OCI-LY7 (cell line): ENCODE results near the gene TMEM63B. TPM values are rescaled to one million over a fixed set of nuclear protein-coding genes. Genes with fewer than 3 reads are reported as not detected.

ENCODE experiments used
- BruUV-seq: library from RNA; stranded (reverse); fragments of 400-500 nt; replicated peaks from 2 replicates; lab custom pipeline; 2021; lab: Mats Ljungman, UMichigan
- CTCF ChIA-PET: fragments of 300-600 bp; sonication (Branson Sonifier 250); formaldehyde crosslinking; loops from one replicate; lab custom pipeline; 2022; ENCODE audit warnings: antibody characterized with exemption; ENCODE audit not compliant: unreplicated experiment; lab: Charles Lee
- POLR2A ChIA-PET: fragments of 300-600 bp; sonication (Branson Sonifier 250); formaldehyde crosslinking; loops from one replicate; lab custom pipeline; 2022; ENCODE audit warnings: antibody characterized with exemption; lab: Charles Lee
- DNase-seq: peaks from one replicate; pipeline ENCODE4 v3.0.0-alpha.2; 2015; ENCODE audit warnings: low spot score
- H2AFZ ChIP-seq: fragments of 200-600 bp; sonication (generic), shearing (Covaris generic); 2 replicates; pipeline ENCODE4 v1.6.1; 2014; ENCODE audit warnings: mild to moderate bottlenecking, antibody characterized with exemption, low read length, moderate library complexity
- H3K27ac ChIP-seq: fragments of 200-600 bp; sonication (generic); 2 replicates; pipeline ENCODE4 v1.5.1; 2014; ENCODE audit warnings: mixed run types, low read depth, mild to moderate bottlenecking, moderate library complexity, low read length, inconsistent platforms; ENCODE audit not compliant: poor library complexity, severe bottlenecking
- H3K36me3 ChIP-seq: fragments of 200-600 bp; sonication (generic); 2 replicates; pipeline ENCODE4 v1.6.1; 2014; ENCODE audit warnings: mild to moderate bottlenecking, antibody characterized with exemption, low read length, moderate library complexity, mixed read lengths; ENCODE audit not compliant: insufficient read depth
- H3K4me1 ChIP-seq: fragments of 200-600 bp; sonication (generic); 2 replicates; pipeline ENCODE4 v1.5.1; 2014; ENCODE audit warnings: mild to moderate bottlenecking, low read length; ENCODE audit not compliant: insufficient read depth, poor library complexity, severe bottlenecking
- H3K4me2 ChIP-seq: fragments of 200-600 bp; sonication (generic); 2 replicates; pipeline ENCODE4 v1.6.1; 2014; ENCODE audit warnings: mild to moderate bottlenecking, low read length
- H3K4me3 ChIP-seq: fragments of 200-600 bp; sonication (generic); 2 replicates; pipeline ENCODE4 v1.5.1; 2014; ENCODE audit warnings: mild to moderate bottlenecking, low read depth, low read length; ENCODE audit not compliant: poor library complexity, severe bottlenecking
- H3K79me2 ChIP-seq: fragments of 200-600 bp; sonication (generic); 2 replicates; pipeline ENCODE4 v1.6.1; 2016; ENCODE audit warnings: low read depth, mild to moderate bottlenecking, low read length, moderate library complexity, mixed read lengths; ENCODE audit not compliant: insufficient read depth
- H3K9me2 ChIP-seq: fragments of 200-600 bp; sonication (generic); 2 replicates; pipeline ENCODE4 v1.6.1; 2016; ENCODE audit warnings: mild to moderate bottlenecking, low read length, mixed read lengths; ENCODE audit not compliant: insufficient read depth
- H3K9me3 ChIP-seq: fragments of 200-600 bp; sonication (generic); 2 replicates; pipeline ENCODE4 v1.6.1; 2014; ENCODE audit warnings: mild to moderate bottlenecking, mixed run types, low read length, mixed read lengths
- H4K20me1 ChIP-seq: fragments of 200-600 bp; sonication (generic); 2 replicates; pipeline ENCODE4 v1.6.1; 2014; ENCODE audit warnings: mild to moderate bottlenecking, antibody characterized with exemption, low read length, moderate library complexity, mixed read lengths; ENCODE audit not compliant: insufficient read depth
- EZH2phosphoT487 ChIP-seq: fragments of 200-600 bp; sonication (generic); IDR thresholded peaks from 2 replicates; pipeline ENCODE4 v1.6.1; 2018; ENCODE audit warnings: low read depth, borderline replicate concordance, mild to moderate bottlenecking, mixed run types, antibody characterized with exemption, low read length, moderate library complexity, mixed read lengths
- intact Hi-C: fragments of 100-400 bp; cut with micrococcal nuclease; formaldehyde crosslinking; loops from one replicate; pipeline ENCODE4 v1.10.0; 2022; ENCODE audit not compliant: unreplicated experiment
- total RNA-seq, 2 experiments: library from RNA; depleted of rRNA in 1 of 2; stranded (reverse); fragments of >200 nt in 1 of 2; shearing (Covaris generic) in 1 of 2; gene quantifications; 2 replicates each; pipeline ENCODE4 v1.2.3, GENCODE V29; 2014 to 2022
- TF ChIP-seq, protein P1 (sequence below): fragments of 200-600 bp; sonication (generic); conservative IDR thresholded peaks from 2 replicates; pipeline ENCODE4 v1.5.1; 2014; ENCODE audit warnings: mild to moderate bottlenecking, antibody characterized with exemption, low read length, moderate library complexity, mixed read lengths

Gene TMEM63B
- total RNA-seq, 2 experiments from 2014 or later = 5.4 to 10.0 TPM

DNA sequence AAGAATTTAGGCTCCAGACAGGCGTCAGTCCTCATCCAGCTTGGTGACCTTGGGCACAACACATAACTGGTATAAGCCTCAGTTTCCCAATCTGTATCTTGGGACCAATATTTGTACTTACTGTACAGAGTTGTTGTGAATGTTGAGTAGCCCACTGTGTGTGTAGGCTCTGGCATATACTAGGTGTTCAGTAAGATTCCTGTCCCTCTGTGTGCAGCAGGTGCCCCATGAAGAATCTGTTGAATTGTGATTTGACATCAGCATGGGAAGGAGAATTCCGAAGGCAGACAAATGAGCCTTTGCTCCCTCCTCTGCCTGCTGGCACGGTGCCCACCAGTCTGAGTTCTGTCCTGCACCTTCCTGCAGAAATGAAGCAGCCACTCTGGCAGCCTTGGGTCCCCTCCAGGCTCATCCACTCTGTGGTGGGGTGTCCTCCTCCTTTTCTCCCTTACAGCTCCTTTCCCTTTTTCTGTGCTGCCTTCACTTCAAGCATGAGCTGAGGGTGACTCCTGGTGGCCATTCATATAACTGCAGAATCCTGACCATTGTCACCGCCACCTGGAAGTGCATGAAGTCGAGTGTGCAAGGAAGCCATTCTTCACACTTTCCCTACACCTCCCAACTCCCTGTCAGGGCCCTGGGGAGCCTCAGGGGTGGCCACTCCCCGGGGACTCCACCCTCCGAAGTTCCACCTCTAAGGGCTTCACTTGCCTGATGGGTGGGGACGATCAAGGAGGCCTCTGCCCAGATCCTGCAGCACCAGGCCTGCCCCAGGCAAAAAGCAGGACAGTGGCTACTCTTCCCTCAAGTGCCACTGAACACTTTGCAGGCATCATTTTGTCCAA lies 48.3 kb upstream of the TMEM63B start:
- peak; percentile 80 for DNase-seq
- Histone ChIP-seq H3K4me3 (no peak overlapping the region), H3K9me2 (no peaks in the 10 kb centered on the region), H3K4me1 (peaks cover 43% of the 10 kb centered on the region), H3K9me3 (no peaks in the 10 kb centered on the region), H2AFZ (no peak overlapping the region), H3K36me3 (no peaks in the 10 kb centered on the region), H4K20me1 (no peaks in the 10 kb centered on the region), H3K4me2 (peak overlapping the region; percentile 3; the same call in 1 of the 2 replicates), H3K27ac (no peak overlapping the region), H3K79me2 (no peaks in the 10 kb centered on the region)
- TF ChIP-seq EZH2phosphoT487 = no peak
- TF ChIP-seq, protein P1, sequence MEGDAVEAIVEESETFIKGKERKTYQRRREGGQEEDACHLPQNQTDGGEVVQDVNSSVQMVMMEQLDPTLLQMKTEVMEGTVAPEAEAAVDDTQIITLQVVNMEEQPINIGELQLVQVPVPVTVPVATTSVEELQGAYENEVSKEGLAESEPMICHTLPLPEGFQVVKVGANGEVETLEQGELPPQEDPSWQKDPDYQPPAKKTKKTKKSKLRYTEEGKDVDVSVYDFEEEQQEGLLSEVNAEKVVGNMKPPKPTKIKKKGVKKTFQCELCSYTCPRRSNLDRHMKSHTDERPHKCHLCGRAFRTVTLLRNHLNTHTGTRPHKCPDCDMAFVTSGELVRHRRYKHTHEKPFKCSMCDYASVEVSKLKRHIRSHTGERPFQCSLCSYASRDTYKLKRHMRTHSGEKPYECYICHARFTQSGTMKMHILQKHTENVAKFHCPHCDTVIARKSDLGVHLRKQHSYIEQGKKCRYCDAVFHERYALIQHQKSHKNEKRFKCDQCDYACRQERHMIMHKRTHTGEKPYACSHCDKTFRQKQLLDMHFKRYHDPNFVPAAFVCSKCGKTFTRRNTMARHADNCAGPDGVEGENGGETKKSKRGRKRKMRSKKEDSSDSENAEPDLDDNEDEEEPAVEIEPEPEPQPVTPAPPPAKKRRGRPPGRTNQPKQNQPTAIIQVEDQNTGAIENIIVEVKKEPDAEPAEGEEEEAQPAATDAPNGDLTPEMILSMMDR = peak; percentile 82
- ChIA-PET POLR2A (interaction anchor here (0.5 to 0.6 kb wide), 3 partner anchors 291 to 921 kb away, joined by 3 read pairs; no protein-coding TSS in a partner anchor), CTCF (interaction anchor here (0.6 to 1.4 kb wide), 5 partner anchors 13 to 413 kb away, joined by 3 to 4 read pairs (median 3); no protein-coding TSS in a partner anchor)
- intact Hi-C loops = loop anchor here (1.0 to 10.0 kb wide), 5 partner anchors 310 to 564 kb away; partner anchors contain the start of genes LRRC73, MAD2L1BP, POLR1C and YIPF3
- no TSS peak for BruUV-seq

DNA sequence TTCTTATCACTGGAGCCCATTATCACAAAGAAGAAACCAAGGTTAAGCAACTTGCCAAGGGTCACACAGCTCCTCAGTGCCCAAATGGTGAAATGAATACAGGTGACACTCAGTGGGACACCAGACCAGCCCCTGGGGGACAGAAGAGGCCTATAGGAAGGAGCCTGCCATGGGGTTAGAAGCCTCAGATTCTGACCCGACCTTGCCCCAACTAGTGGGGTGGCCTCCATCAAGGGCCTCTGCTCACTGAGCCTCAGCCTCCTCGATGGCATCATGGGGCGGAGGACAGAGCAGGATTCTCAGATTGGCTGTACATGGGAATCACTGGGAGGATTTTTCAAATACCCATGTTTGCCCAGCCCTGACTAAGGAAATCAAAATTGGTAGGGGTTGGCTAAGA lies 47.7 kb upstream of the TMEM63B start:
- H3K4me1 ChIP-seq = peaks cover 37% of the 10 kb centered on the region
- no peaks in the 10 kb centered on the region for H3K36me3 ChIP-seq
- ChIA-PET CTCF (interaction anchor here (1.4 kb wide), 1 partner anchor 302 kb away, joined by 3 read pairs; no protein-coding TSS in a partner anchor), POLR2A (no interaction called here)
- no peak for DNase-seq
- H3K4me2 ChIP-seq = no peak overlapping the region
- no peaks in the 10 kb centered on the region for H3K9me3 ChIP-seq
- H3K79me2 ChIP-seq = no peaks in the 10 kb centered on the region
- no peak for TF ChIP-seq EZH2phosphoT487
- TF ChIP-seq, protein P1 = no peak
- intact Hi-C loops = loop anchor here (1.0 to 10.0 kb wide), 5 partner anchors 310 to 565 kb away; partner anchors contain the start of genes LRRC73, MAD2L1BP, POLR1C and YIPF3
- no peaks in the 10 kb centered on the region for H3K9me2 ChIP-seq
- H4K20me1 ChIP-seq = no peaks in the 10 kb centered on the region
- no peak overlapping the region for H3K27ac ChIP-seq
- H2AFZ ChIP-seq = no peak overlapping the region
- H3K4me3 ChIP-seq = no peak overlapping the region
- BruUV-seq = no TSS peak
